BE2C (cell line): ENCODE results near the gene SMAD3.

Experiments used
- DNase-seq: peaks from one replicate; pipeline ENCODE4 v3.0.0-alpha.2; 2020
- H3K27me3 ChIP-seq: fragments of 250-450 bp; sonication (Bioruptor Pico); 2 replicates; pipeline ENCODE4 v1.5.1; 2020; ENCODE audit warnings: mild to moderate bottlenecking
- H3K36me3 ChIP-seq: fragments of 250-450 bp; sonication (Bioruptor Pico); 2 replicates; pipeline ENCODE4 v1.5.1; 2020; ENCODE audit warnings: mild to moderate bottlenecking
- H3K4me1 ChIP-seq: fragments of 250-450 bp; sonication (Bioruptor Pico); 2 replicates; pipeline ENCODE4 v1.5.1; 2020
- H3K4me3 ChIP-seq: 2 replicates; pipeline ENCODE4 v1.5.1; 2011; ENCODE audit warnings: low read depth, low read length
- H3K9me3 ChIP-seq: fragments of 250-450 bp; sonication (Bioruptor Pico); 2 replicates; pipeline ENCODE4 v1.5.1; 2020
- CTCF ChIP-seq: IDR thresholded peaks from 2 replicates; pipeline ENCODE4 v1.5.1; 2012; ENCODE audit warnings: mild to moderate bottlenecking, low read depth, low read length

The SMAD3 gene

DNA sequence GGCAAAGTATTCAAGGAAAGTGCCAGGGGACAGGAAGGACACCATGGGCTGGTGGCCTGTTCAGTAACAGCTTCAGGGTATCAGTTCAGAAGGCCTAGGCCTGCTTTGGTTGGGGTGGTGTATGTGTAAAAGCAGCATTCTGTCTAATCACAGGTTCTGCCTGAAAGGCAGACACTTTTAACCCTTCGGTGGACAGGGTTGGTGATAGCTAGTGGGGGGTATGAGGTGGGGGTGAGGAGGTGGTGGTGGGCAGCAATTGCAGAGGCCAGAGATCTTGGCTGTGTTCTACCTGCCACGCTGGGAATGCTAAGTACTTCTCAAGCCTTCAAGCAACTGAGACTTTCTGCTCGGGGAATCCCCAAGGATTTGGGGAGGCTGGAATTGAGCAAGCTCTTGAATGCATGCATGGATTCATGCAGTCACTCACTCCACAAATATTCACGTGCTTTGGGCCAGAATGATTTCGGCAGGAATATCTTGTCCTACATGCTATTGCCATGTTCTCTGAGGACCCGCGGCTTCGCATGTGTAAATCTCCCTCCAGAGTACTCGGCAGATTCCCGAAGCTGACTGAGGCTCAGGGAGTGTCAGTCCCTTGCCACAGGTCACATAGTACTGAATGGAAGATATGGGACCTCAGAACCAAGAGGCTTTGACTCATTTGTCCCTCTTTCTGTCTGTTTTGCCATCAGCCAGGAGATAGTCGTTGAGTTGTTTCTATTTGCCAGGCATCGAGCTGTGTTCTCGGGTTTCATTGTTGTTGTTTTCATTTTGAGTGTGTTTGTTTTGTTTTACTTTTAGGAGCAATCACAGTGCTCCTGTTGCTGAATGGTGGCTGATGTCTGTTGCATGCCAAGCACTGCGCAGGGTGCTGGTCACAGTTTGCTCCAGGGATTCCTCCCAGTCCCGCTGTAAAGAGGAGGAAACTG is 65.5 kb downstream of the SMAD3 start:
- Histone ChIP-seq H3K4me3 (no peak overlapping the region), H3K36me3 (no peaks in the 10 kb centered on the region), H3K9me3 (no peaks in the 10 kb centered on the region), H3K27me3 (no peaks in the 10 kb centered on the region), H3K4me1 (no peaks in the 10 kb centered on the region; the same call in 1 of the 2 replicates)
- DNase-seq: no peak
- TF ChIP-seq CTCF: no peak

- no peak for TF ChIP-seq CTCF
- Histone ChIP-seq H3K27me3 (no peaks in the 10 kb centered on the region), H3K4me3 (no peak overlapping the region), H3K4me1 (no peaks in the 10 kb centered on the region; the same call in 1 of the 2 replicates), H3K36me3 (no peaks in the 10 kb centered on the region), H3K9me3 (no peaks in the 10 kb centered on the region)
- no peak for DNase-seq
Measured at GRCh38 chr15:67132276-67132675, 66.9 kb downstream of the SMAD3 start.

DNA sequence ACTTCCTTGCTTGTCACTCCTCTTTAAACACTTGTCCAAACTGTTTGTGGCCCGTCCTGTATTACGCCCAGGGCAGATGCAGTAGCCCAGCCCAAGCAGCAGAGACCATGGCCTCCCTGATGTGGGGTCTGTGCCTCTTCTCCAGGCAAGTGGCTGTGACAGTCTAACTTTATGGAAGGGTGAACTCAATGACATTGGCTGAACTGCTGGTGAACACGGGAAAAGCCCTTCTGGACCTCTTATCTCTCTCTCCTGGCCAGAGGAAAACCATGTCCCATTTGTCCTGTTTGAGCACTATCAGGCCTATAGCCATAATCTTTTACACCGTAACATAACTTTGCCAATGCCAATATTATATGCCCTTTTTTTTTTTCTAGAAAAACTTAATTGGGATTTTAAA is 67.6 kb downstream of the SMAD3 start:
- no peak for DNase-seq
- no peaks in the 10 kb centered on the region for H3K27me3 ChIP-seq
- no peaks in the 10 kb centered on the region for H3K9me3 ChIP-seq
- TF ChIP-seq CTCF: no peak
- no peaks in the 10 kb centered on the region for H3K36me3 ChIP-seq
- no peak overlapping the region for H3K4me3 ChIP-seq
- no peaks in the 10 kb centered on the region; the same call in 1 of the 2 replicates for H3K4me1 ChIP-seq

DNA sequence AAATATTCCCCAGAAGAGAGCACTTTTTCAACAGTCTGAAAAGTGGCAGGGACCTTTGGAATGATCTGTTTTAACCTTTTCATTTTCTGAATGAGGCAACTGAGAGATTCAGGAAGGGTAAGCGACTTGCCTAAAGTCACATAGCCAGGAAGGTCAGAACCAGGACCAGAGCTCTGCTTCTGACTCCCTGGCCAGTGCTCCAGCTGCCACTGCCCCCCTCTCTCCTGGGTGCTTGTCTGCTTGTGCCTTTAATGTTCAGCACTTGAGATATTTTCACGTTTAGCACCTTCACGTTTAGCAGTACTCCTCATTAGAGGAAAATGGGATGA is 68.3 kb downstream of the SMAD3 start:
- no peaks in the 10 kb centered on the region for H3K27me3 ChIP-seq
- no peak for DNase-seq
- H3K36me3 ChIP-seq: no peaks in the 10 kb centered on the region
- no peaks in the 10 kb centered on the region for H3K9me3 ChIP-seq
- no peaks in the 10 kb centered on the region; the same call in 1 of the 2 replicates for H3K4me1 ChIP-seq
- H3K4me3 ChIP-seq: no peak overlapping the region
- TF ChIP-seq CTCF: no peak

DNA sequence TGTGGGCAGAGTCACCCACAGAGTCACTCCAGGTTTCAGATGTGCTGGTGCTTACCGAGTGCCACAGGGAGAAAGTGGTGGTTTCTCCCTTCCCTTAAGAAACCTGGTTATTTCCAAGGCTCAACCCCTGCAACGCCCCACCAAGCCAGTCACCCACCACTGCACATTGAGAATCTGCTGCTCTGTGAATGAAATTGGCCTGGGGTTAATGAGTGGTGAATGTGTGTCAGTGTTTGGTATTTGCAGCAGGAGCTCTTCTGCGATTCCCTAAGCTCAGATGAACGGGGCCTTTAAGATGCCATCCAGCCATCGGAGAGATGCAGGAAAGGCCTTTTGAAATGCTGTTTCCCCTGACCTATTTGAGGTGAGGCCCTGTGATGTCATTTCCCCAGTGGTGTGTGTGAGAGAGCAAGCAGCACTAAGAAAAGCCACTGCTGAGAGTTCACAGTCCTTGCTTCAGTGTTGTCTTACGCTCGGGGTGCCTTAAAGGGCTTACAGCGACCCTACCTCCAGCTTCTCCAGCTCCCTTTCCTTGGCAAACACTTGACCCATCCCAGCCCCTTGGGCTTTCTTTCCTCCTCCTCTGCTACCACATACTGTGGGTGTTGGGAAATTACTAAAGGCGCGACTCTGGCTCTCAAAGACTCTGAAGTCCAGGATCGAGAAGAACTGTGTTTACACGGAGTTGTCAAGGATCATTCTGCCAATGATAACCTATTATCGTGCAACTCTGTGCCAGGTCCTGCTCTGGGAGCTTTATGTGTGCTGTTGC is 68.9 kb downstream of the SMAD3 start:
- DNase-seq: no peak
- Histone ChIP-seq H3K4me3 (no peak overlapping the region), H3K27me3 (no peaks in the 10 kb centered on the region), H3K4me1 (no peaks in the 10 kb centered on the region; the same call in 1 of the 2 replicates), H3K9me3 (no peaks in the 10 kb centered on the region), H3K36me3 (no peaks in the 10 kb centered on the region)
- no peak for TF ChIP-seq CTCF
